ENCODE results near the gene STX1B. TPM values are rescaled to one million over a fixed set of nuclear protein-coding genes. Genes with fewer than 3 reads are reported as not detected.

Gene STX1B
- total and polyA plus RNA-seq, 5 donors from 2014 or later: 0.74 TPM; not detected in 4

- peaks cover 8% of the 10 kb centered on the region for H3K4me1 ChIP-seq (ENCODE audit: control insufficient read depth, insufficient read depth, low read length, poor library complexity, severe bottlenecking)
- Mint-ChIP-seq H3K27ac (peak overlapping the region in 2 of 3 donors; percentile 5 to 76), H3K9me3 (no peaks in the 10 kb centered on the region), H3K4me1 (peaks cover 0 to 18% (median 4%) of the 10 kb centered on the region in 4 donors), H3K27me3 (peaks cover 63% of the 10 kb centered on the region), H3K36me3 (peaks cover 3% of the 10 kb centered on the region), H3K4me3 (peak overlapping the region in 2 of 4 donors; percentile 67 to 85)
- H3K4me3 ChIP-seq (ENCODE audit: low read depth, low read length): no peak overlapping the region
- H3K9me3 ChIP-seq (ENCODE audit: control insufficient read depth in 2 of 2, low read length in 2 of 2): no peaks in the 10 kb centered on the region
- DNase-seq: no peak
- no peak for ATAC-seq (ENCODE audit: low read depth in 2 of 2)
- no peaks in the 10 kb centered on the region for H3K36me3 ChIP-seq (ENCODE audit: control insufficient read depth, insufficient read depth, low read length)
- H3K27me3 ChIP-seq (ENCODE audit: control insufficient read depth, insufficient read depth, low read length): peaks cover 10% of the 10 kb centered on the region
- H3K27ac ChIP-seq (ENCODE audit: insufficient read depth, low read length, poor library complexity, severe bottlenecking): no peak overlapping the region
These were observed 399 bp downstream of the STX1B start for GRCh38 chr16:31009894-31010584.

GRCh38 chr16:31009120-31009519 is 1.3 kb downstream of the STX1B start:
- ATAC-seq (ENCODE audit: low read depth in 2 of 2) (no peak), DNase-seq (no peak)
- peaks cover 3% of the 10 kb centered on the region for H3K36me3 Mint-ChIP-seq
- H3K27me3 Mint-ChIP-seq: peaks cover 60% of the 10 kb centered on the region
- H3K9me3 ChIP-seq (ENCODE audit: control insufficient read depth in 2 of 2, low read length in 2 of 2): no peaks in the 10 kb centered on the region
- peaks cover 10% of the 10 kb centered on the region for H3K27me3 ChIP-seq (ENCODE audit: control insufficient read depth, insufficient read depth, low read length)
- no peak overlapping the region for H3K27ac Mint-ChIP-seq
- H3K9me3 Mint-ChIP-seq: no peaks in the 10 kb centered on the region
- H3K4me3 Mint-ChIP-seq: peak overlapping the region in 1 of 4 donors; percentile 73
- no peaks in the 10 kb centered on the region for H3K36me3 ChIP-seq (ENCODE audit: control insufficient read depth, insufficient read depth, low read length)
- no peak overlapping the region for H3K4me3 ChIP-seq (ENCODE audit: low read depth, low read length)
- no peak overlapping the region for H3K27ac ChIP-seq (ENCODE audit: insufficient read depth, low read length, poor library complexity, severe bottlenecking)
- peaks cover 0 to 18% (median 4%) of the 10 kb centered on the region in 4 donors for H3K4me1 Mint-ChIP-seq
- H3K4me1 ChIP-seq (ENCODE audit: control insufficient read depth, insufficient read depth, low read length, poor library complexity, severe bottlenecking): peaks cover 8% of the 10 kb centered on the region

- Histone ChIP-seq H3K27ac (ENCODE audit: insufficient read depth, low read length, poor library complexity, severe bottlenecking) (no peak overlapping the region), H3K36me3 (ENCODE audit: control insufficient read depth, insufficient read depth, low read length) (no peaks in the 10 kb centered on the region), H3K27me3 (ENCODE audit: control insufficient read depth, insufficient read depth, low read length) (peaks cover 10% of the 10 kb centered on the region), H3K4me3 (ENCODE audit: low read depth, low read length) (no peak overlapping the region), H3K4me1 (ENCODE audit: control insufficient read depth, insufficient read depth, low read length, poor library complexity, severe bottlenecking) (peaks cover 8% of the 10 kb centered on the region), H3K9me3 (ENCODE audit: control insufficient read depth in 2 of 2, low read length in 2 of 2) (no peaks in the 10 kb centered on the region)
- Mint-ChIP-seq H3K4me3 (no peak overlapping the region), H3K9me3 (no peaks in the 10 kb centered on the region), H3K27ac (no peak overlapping the region), H3K4me1 (peaks cover 0 to 18% (median 3%) of the 10 kb centered on the region in 4 donors), H3K36me3 (peaks cover 3% of the 10 kb centered on the region), H3K27me3 (peaks cover 56% of the 10 kb centered on the region)
- DNase-seq: no peak
- no peak for ATAC-seq (ENCODE audit: low read depth in 2 of 2)
These were observed 1.9 kb downstream of the STX1B start for GRCh38 chr16:31008551-31008950.

GRCh38 chr16:31008149-31008548 is 2.3 kb downstream of the STX1B start:
- Histone ChIP-seq H3K9me3 (ENCODE audit: control insufficient read depth in 2 of 2, low read length in 2 of 2) (no peaks in the 10 kb centered on the region), H3K4me1 (ENCODE audit: control insufficient read depth, insufficient read depth, low read length, poor library complexity, severe bottlenecking) (peaks cover 8% of the 10 kb centered on the region), H3K27me3 (ENCODE audit: control insufficient read depth, insufficient read depth, low read length) (peaks cover 10% of the 10 kb centered on the region), H3K36me3 (ENCODE audit: control insufficient read depth, insufficient read depth, low read length) (no peaks in the 10 kb centered on the region), H3K4me3 (ENCODE audit: low read depth, low read length) (no peak overlapping the region), H3K27ac (ENCODE audit: insufficient read depth, low read length, poor library complexity, severe bottlenecking) (no peak overlapping the region)
- Mint-ChIP-seq H3K4me1 (peaks cover 0 to 18% (median 2%) of the 10 kb centered on the region in 4 donors), H3K36me3 (no peaks in the 10 kb centered on the region), H3K27ac (no peak overlapping the region), H3K27me3 (peaks cover 52% of the 10 kb centered on the region), H3K4me3 (no peak overlapping the region), H3K9me3 (no peaks in the 10 kb centered on the region)
- ATAC-seq (ENCODE audit: low read depth in 2 of 2): no peak
- DNase-seq: no peak

- Histone ChIP-seq H3K27ac (ENCODE audit: insufficient read depth, low read length, poor library complexity, severe bottlenecking) (no peak overlapping the region), H3K4me3 (ENCODE audit: low read depth, low read length) (no peak overlapping the region), H3K27me3 (ENCODE audit: control insufficient read depth, insufficient read depth, low read length) (peaks cover 10% of the 10 kb centered on the region), H3K4me1 (ENCODE audit: control insufficient read depth, insufficient read depth, low read length, poor library complexity, severe bottlenecking) (peaks cover 8% of the 10 kb centered on the region), H3K36me3 (ENCODE audit: control insufficient read depth, insufficient read depth, low read length) (no peaks in the 10 kb centered on the region), H3K9me3 (ENCODE audit: control insufficient read depth in 2 of 2, low read length in 2 of 2) (no peaks in the 10 kb centered on the region)
- DNase-seq (no peak), ATAC-seq (ENCODE audit: low read depth in 2 of 2) (no peak)
- Mint-ChIP-seq H3K36me3 (no peaks in the 10 kb centered on the region), H3K4me3 (no peak overlapping the region), H3K9me3 (no peaks in the 10 kb centered on the region), H3K4me1 (peaks cover 0 to 18% (median under 1%) of the 10 kb centered on the region in 4 donors), H3K27ac (no peak overlapping the region), H3K27me3 (peaks cover 47% of the 10 kb centered on the region)
These were observed 2.8 kb downstream of the STX1B start for GRCh38 chr16:31007684-31008083.

- Mint-ChIP-seq H3K36me3 (no peaks in the 10 kb centered on the region), H3K4me1 (peaks cover 0 to 16% (median 0%) of the 10 kb centered on the region in 4 donors), H3K9me3 (no peaks in the 10 kb centered on the region), H3K4me3 (no peak overlapping the region), H3K27me3 (peaks cover 41% of the 10 kb centered on the region), H3K27ac (no peak overlapping the region)
- H3K9me3 ChIP-seq (ENCODE audit: control insufficient read depth in 2 of 2, low read length in 2 of 2): no peaks in the 10 kb centered on the region
- no peaks in the 10 kb centered on the region for H3K36me3 ChIP-seq (ENCODE audit: control insufficient read depth, insufficient read depth, low read length)
- ATAC-seq (ENCODE audit: low read depth in 2 of 2) (no peak), DNase-seq (no peak)
- no peak overlapping the region for H3K27ac ChIP-seq (ENCODE audit: insufficient read depth, low read length, poor library complexity, severe bottlenecking)
- no peak overlapping the region for H3K4me3 ChIP-seq (ENCODE audit: low read depth, low read length)
- H3K27me3 ChIP-seq (ENCODE audit: control insufficient read depth, insufficient read depth, low read length): peaks cover 7% of the 10 kb centered on the region
- H3K4me1 ChIP-seq (ENCODE audit: control insufficient read depth, insufficient read depth, low read length, poor library complexity, severe bottlenecking): peaks cover 8% of the 10 kb centered on the region
These were observed 3.8 kb downstream of the STX1B start for GRCh38 chr16:31006589-31006988.

- Mint-ChIP-seq H3K4me3 (no peak overlapping the region), H3K9me3 (no peaks in the 10 kb centered on the region), H3K27me3 (peaks cover 35% of the 10 kb centered on the region), H3K27ac (no peak overlapping the region), H3K36me3 (no peaks in the 10 kb centered on the region), H3K4me1 (peaks cover 0 to 11% (median 0%) of the 10 kb centered on the region in 4 donors)
- Histone ChIP-seq H3K27me3 (ENCODE audit: control insufficient read depth, insufficient read depth, low read length) (peaks cover 4% of the 10 kb centered on the region), H3K4me3 (ENCODE audit: low read depth, low read length) (no peak overlapping the region), H3K4me1 (ENCODE audit: control insufficient read depth, insufficient read depth, low read length, poor library complexity, severe bottlenecking) (peaks cover 6% of the 10 kb centered on the region), H3K27ac (ENCODE audit: insufficient read depth, low read length, poor library complexity, severe bottlenecking) (no peak overlapping the region), H3K9me3 (ENCODE audit: control insufficient read depth in 2 of 2, low read length in 2 of 2) (no peaks in the 10 kb centered on the region), H3K36me3 (ENCODE audit: control insufficient read depth, insufficient read depth, low read length) (no peaks in the 10 kb centered on the region)
- ATAC-seq (ENCODE audit: low read depth in 2 of 2) (no peak), DNase-seq (no peak)
These were observed 4.4 kb downstream of the STX1B start for GRCh38 chr16:31006086-31006385.
